Stimulated activated CD4-positive, alpha-beta T cell treated with anti-CD3 and anti-CD28 coated beads, TNF-alpha, amount 100 ng/mL, for 4 hours (primary cell): Measurements from ENCODE around the gene CPA1.

Experiments used
- DNase-seq, 3 experiments: peaks; one replicate each; pipeline ENCODE4 v3.0.0-alpha.2; 2020; ENCODE audit warnings: low read depth in 3 of 3

Gene CPA1

GRCh38 chr7:130356121-130356875, 24.0 kb upstream of the CPA1 start:
- DNase-seq, result no peak

- DNase-seq, result no peak
These were observed 23.2 kb upstream of the CPA1 start for GRCh38 chr7:130356876-130357611.

GRCh38 chr7:130358471-130358870, 21.8 kb upstream of the CPA1 start:
- DNase-seq, result no peak

GRCh38 chr7:130359276-130359857, 20.9 kb upstream of the CPA1 start:
- DNase-seq, result no peak

GRCh38 chr7:130360518-130360917, 19.8 kb upstream of the CPA1 start:
- DNase-seq, result no peak

GRCh38 chr7:130361681-130362080, 18.6 kb upstream of the CPA1 start:
- DNase-seq, result no peak

- no peak for DNase-seq
These were observed 18.0 kb upstream of the CPA1 start for GRCh38 chr7:130362251-130362816.

- DNase-seq, result no peak
These were observed 17.1 kb upstream of the CPA1 start for GRCh38 chr7:130363026-130363847.

- no peak for DNase-seq
These were observed 15.8 kb upstream of the CPA1 start for GRCh38 chr7:130364451-130364850.

GRCh38 chr7:130365088-130365487, 15.2 kb upstream of the CPA1 start:
- DNase-seq, result no peak

GRCh38 chr7:130365511-130366441, 14.5 kb upstream of the CPA1 start:
- DNase-seq, result no peak

- no peak for DNase-seq
These were observed 13.7 kb upstream of the CPA1 start for GRCh38 chr7:130366564-130366963.

GRCh38 chr7:130367088-130367755, 13.1 kb upstream of the CPA1 start:
- no peak for DNase-seq

- DNase-seq, result no peak
These were observed 12.2 kb upstream of the CPA1 start for GRCh38 chr7:130367836-130368746.

- no peak for DNase-seq
These were observed 11.1 kb upstream of the CPA1 start for GRCh38 chr7:130369110-130369711.

- no peak for DNase-seq
These were observed 10.3 kb upstream of the CPA1 start for GRCh38 chr7:130369831-130370550.

GRCh38 chr7:130371046-130371445, 9.2 kb upstream of the CPA1 start:
- no peak for DNase-seq
